AG04450 (cell line): ENCODE measurements around the gene MS4A15. TPM values are rescaled to one million over a fixed set of nuclear protein-coding genes. Genes with fewer than 3 reads are reported as not detected.

ENCODE experiments used
- CTCF ChIA-PET: fragments of 300-600, 350-600 bp; formaldehyde crosslinking; extraction: SDS; loops from one replicate; lab custom pipeline; 2022; ENCODE audit warnings: antibody characterized with exemption, inconsistent platforms; lab: Charles Lee
- POLR2A ChIA-PET: fragments of 350-600 bp; formaldehyde crosslinking; extraction: SDS; loops from one replicate; lab custom pipeline; 2021; ENCODE audit warnings: antibody characterized with exemption, inconsistent platforms; lab: Yijun Ruan, JAX
- DNase-seq: peaks from one replicate; pipeline ENCODE4 v3.0.0-alpha.2; 2011; ENCODE audit warnings: low read depth, low spot score
- H3K27ac ChIP-seq: one replicate; pipeline ENCODE4 v1.5.1; 2012; ENCODE audit warnings: low read depth, low read length, control low read depth
- H3K27me3 ChIP-seq: one replicate; pipeline ENCODE4 v1.6.0; 2012; ENCODE audit warnings: low read length; ENCODE audit not compliant: control insufficient read depth, insufficient read depth
- H3K4me3 ChIP-seq: 2 replicates; pipeline ENCODE4 v1.5.1; 2011; ENCODE audit warnings: mild to moderate bottlenecking, low read depth, low read length, control low read depth
- H3K9me3 ChIP-seq: 2 replicates; pipeline ENCODE4 v1.5.1; 2012; ENCODE audit warnings: low read length; ENCODE audit not compliant: control insufficient read depth, insufficient read depth
- CTCF ChIP-seq: IDR thresholded peaks from 2 replicates; pipeline ENCODE4 v1.5.1; 2011; ENCODE audit warnings: low read depth, low read length, control low read depth, inconsistent platforms
- polyA plus RNA-seq: library from polyadenylated mRNA; depleted of rRNA; stranded (reverse); fragments of >200 nt; gene quantifications from 2 replicates; pipeline ENCODE4 v1.2.3, GENCODE V29; 2011

The MS4A15 gene
- polyA plus RNA-seq, 1 experiment: not detected

- DNase-seq: no peak
- no peak for TF ChIP-seq CTCF
- H3K4me3 ChIP-seq: no peak overlapping the region
- POLR2A ChIA-PET: no interaction called here
- no peak overlapping the region for H3K27ac ChIP-seq
- peaks cover 3% of the 10 kb centered on the region; the same call in 1 of the 2 replicates for H3K9me3 ChIP-seq
- CTCF ChIA-PET: no interaction called here
- peaks cover 4% of the 10 kb centered on the region for H3K27me3 ChIP-seq
Observed at GRCh38 chr11:60788401-60789125, 31.9 kb downstream of the MS4A15 start.

- Histone ChIP-seq H3K9me3 (peaks cover 3% of the 10 kb centered on the region; the same call in 1 of the 2 replicates), H3K27me3 (peaks cover 4% of the 10 kb centered on the region), H3K27ac (no peak overlapping the region), H3K4me3 (no peak overlapping the region)
- POLR2A ChIA-PET: no interaction called here
- DNase-seq: no peak
- CTCF ChIA-PET: interaction anchor here (1.1 to 1.9 kb wide), 4 partner anchors 15 to 109 kb away, joined by 3 to 8 read pairs (median 5); no protein-coding TSS in a partner anchor
- no peak for TF ChIP-seq CTCF
Observed at GRCh38 chr11:60790726-60791125, 34.1 kb downstream of the MS4A15 start.

GRCh38 chr11:60791153-60791933, 34.7 kb downstream of the MS4A15 start:
- no peak for DNase-seq
- ChIA-PET POLR2A (no interaction called here), CTCF (interaction anchor here (1.1 to 1.9 kb wide), 4 partner anchors 16 to 108 kb away, joined by 3 to 8 read pairs (median 5); no protein-coding TSS in a partner anchor)
- peaks cover 3% of the 10 kb centered on the region; the same call in 1 of the 2 replicates for H3K9me3 ChIP-seq
- no peak for TF ChIP-seq CTCF
- H3K27ac ChIP-seq: no peak overlapping the region
- no peak overlapping the region for H3K4me3 ChIP-seq
- H3K27me3 ChIP-seq: peaks cover 4% of the 10 kb centered on the region

GRCh38 chr11:60792521-60792920, 35.9 kb downstream of the MS4A15 start:
- peaks cover 4% of the 10 kb centered on the region for H3K27me3 ChIP-seq
- no peak for DNase-seq
- ChIA-PET CTCF (interaction anchor here (1.2 kb wide), 1 partner anchor 30 kb away, joined by 3 read pairs; no protein-coding TSS in a partner anchor), POLR2A (no interaction called here)
- peaks cover 3% of the 10 kb centered on the region; the same call in 1 of the 2 replicates for H3K9me3 ChIP-seq
- H3K4me3 ChIP-seq: no peak overlapping the region
- H3K27ac ChIP-seq: no peak overlapping the region
- TF ChIP-seq CTCF: no peak
